SK-N-SH treated with all-trans-retinoic acid at 6 μM for 48 hours (cell line): ENCODE measurements around the gene NOC4L.

Experiments
- ATAC-seq: fragments of 200-7000 bp; cut with Tn5 transposase; 3 replicates; pipeline ENCODE4 v1.9.1; 2020; ENCODE audit warnings: mild to moderate bottlenecking, moderate library complexity
- ARNTL ChIP-seq: fragments of 450-650 bp; formaldehyde crosslinking; IDR thresholded peaks from 2 replicates; pipeline ENCODE4 v1.5.0; 2020; ENCODE audit warnings: low read depth, mild to moderate bottlenecking, moderate library complexity, borderline replicate concordance
- BACH2 ChIP-seq: fragments of 250-450 bp; sonication (Bioruptor Pico); IDR thresholded peaks from 2 replicates; pipeline ENCODE4 v1.9.0; 2021; ENCODE audit warnings: mild to moderate bottlenecking, borderline replicate concordance
- ESRRG ChIP-seq: fragments of 250-450 bp; sonication (Bioruptor Pico); IDR thresholded peaks from 2 replicates; pipeline ENCODE4 v1.6.1; 2021; ENCODE audit warnings: mild to moderate bottlenecking
- ISL1 ChIP-seq: fragments of 250-450 bp; sonication (Bioruptor Pico); IDR thresholded peaks from 2 replicates; pipeline ENCODE4 v2.1.2; 2022; ENCODE audit warnings: mild to moderate bottlenecking, moderate library complexity
- OSR1 ChIP-seq: fragments of 250-450 bp; sonication (Bioruptor Pico); IDR thresholded peaks from 2 replicates; pipeline ENCODE4 v1.8.0; 2022; ENCODE audit warnings: moderate library complexity, mild to moderate bottlenecking, inconsistent platforms
- PPARA ChIP-seq: fragments of 250-450 bp; sonication (Bioruptor Pico); IDR thresholded peaks from 2 replicates; pipeline ENCODE4 v1.5.0; 2020; ENCODE audit warnings: mild to moderate bottlenecking, borderline replicate concordance
- RARB ChIP-seq: fragments of 250-450 bp; sonication (Bioruptor Pico); IDR thresholded peaks from 2 replicates; pipeline ENCODE4 v1.8.0; 2021; ENCODE audit warnings: mild to moderate bottlenecking, moderate library complexity
- SNAI2 ChIP-seq: fragments of 250-450 bp; sonication (Bioruptor Pico); IDR thresholded peaks from 2 replicates; pipeline ENCODE4 v1.5.0; 2020; ENCODE audit warnings: mild to moderate bottlenecking, moderate library complexity
- TCF4 ChIP-seq: fragments of 250-450 bp; sonication (Bioruptor Pico); IDR thresholded peaks from 2 replicates; pipeline ENCODE4 v1.8.0; 2021; ENCODE audit warnings: mild to moderate bottlenecking, moderate library complexity, borderline replicate concordance
- TOX ChIP-seq: fragments of 250-450 bp; sonication (Bioruptor Pico); IDR thresholded peaks from 2 replicates; pipeline ENCODE4 v1.8.0; 2021; ENCODE audit warnings: mild to moderate bottlenecking, moderate library complexity, borderline replicate concordance
- ZC3H10 ChIP-seq: fragments of 250-450 bp; sonication (Bioruptor Pico); IDR thresholded peaks from 2 replicates; pipeline ENCODE4 v1.5.1; 2021; ENCODE audit warnings: mild to moderate bottlenecking, moderate library complexity
- ZFP3 ChIP-seq: fragments of 250-450 bp; sonication (Bioruptor Pico); IDR thresholded peaks from 2 replicates; pipeline ENCODE4 v1.5.0; 2020; ENCODE audit warnings: mild to moderate bottlenecking, moderate library complexity
- ZFP30 ChIP-seq: fragments of 450-650 bp; formaldehyde crosslinking; IDR thresholded peaks from 2 replicates; pipeline ENCODE4 v1.5.0; 2022; ENCODE audit warnings: mild to moderate bottlenecking, moderate library complexity
- ZNF565 ChIP-seq: fragments of 450-650 bp; formaldehyde crosslinking; conservative IDR thresholded peaks from 2 replicates; pipeline ENCODE4 v1.5.0; 2020; ENCODE audit warnings: low read depth, mild to moderate bottlenecking, moderate library complexity
- ZNF70 ChIP-seq: fragments of 450-650 bp; formaldehyde crosslinking; IDR thresholded peaks from 2 replicates; pipeline ENCODE4 v1.5.0; 2020; ENCODE audit warnings: mild to moderate bottlenecking, moderate library complexity
- TF ChIP-seq, protein P1 (sequence below): fragments of 250-450 bp; sonication (Bioruptor Pico); IDR thresholded peaks from 2 replicates; pipeline ENCODE4 v1.8.0; 2021; ENCODE audit warnings: low read depth, mild to moderate bottlenecking, moderate library complexity, borderline replicate concordance
- TF ChIP-seq, protein P2 (sequence below): fragments of 250-450 bp; sonication (Bioruptor Pico); IDR thresholded peaks from 2 replicates; pipeline ENCODE4 v1.5.1; 2021; ENCODE audit warnings: mild to moderate bottlenecking, moderate library complexity
- TF ChIP-seq, protein P3 (sequence below): fragments of 250-450 bp; sonication (Bioruptor Pico); IDR thresholded peaks from 2 replicates; pipeline ENCODE4 v1.8.0; 2020; ENCODE audit warnings: mild to moderate bottlenecking, moderate library complexity, borderline replicate concordance
- TF ChIP-seq, protein P4 (sequence below): fragments of 250-450 bp; sonication (Bioruptor Pico); IDR thresholded peaks from 2 replicates; pipeline ENCODE4 v1.5.0; 2020; ENCODE audit warnings: mild to moderate bottlenecking, moderate library complexity

NOC4L gene

DNA sequence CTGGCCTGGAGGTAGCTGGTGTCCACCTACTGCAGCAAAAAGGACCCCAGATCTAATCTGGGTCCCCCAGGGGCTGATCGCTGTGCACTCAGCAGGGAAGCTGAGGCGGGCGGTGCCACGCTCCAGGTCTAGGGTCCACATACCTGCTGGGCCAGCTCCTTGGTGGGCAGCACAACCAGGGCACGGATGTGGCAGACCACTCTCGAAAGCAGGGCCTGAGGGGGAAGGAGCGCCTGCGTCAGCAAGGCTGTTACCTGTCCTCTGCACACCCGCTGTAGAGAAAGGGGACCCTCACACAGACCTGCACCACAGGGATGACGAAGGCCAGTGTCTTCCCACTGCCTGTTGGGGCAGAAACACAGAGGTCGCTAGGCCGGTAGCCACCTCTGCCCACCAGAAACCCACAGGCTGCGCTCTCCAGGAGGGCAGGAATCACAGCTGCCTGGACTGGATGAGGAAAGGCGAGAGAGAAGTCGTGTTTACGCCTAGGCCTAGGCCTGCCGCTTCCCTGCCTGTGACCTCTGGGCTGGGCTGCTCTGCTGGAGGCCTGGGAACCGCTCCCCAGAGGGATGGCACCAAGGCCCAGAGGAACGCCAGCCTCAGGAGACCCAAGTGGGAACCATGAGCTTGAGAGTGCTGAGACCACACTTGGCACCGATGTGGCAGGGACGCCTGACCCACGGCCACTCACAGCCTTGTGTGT lies 2.1 kb upstream of the NOC4L start (continued):
- TF ChIP-seq, protein P1, sequence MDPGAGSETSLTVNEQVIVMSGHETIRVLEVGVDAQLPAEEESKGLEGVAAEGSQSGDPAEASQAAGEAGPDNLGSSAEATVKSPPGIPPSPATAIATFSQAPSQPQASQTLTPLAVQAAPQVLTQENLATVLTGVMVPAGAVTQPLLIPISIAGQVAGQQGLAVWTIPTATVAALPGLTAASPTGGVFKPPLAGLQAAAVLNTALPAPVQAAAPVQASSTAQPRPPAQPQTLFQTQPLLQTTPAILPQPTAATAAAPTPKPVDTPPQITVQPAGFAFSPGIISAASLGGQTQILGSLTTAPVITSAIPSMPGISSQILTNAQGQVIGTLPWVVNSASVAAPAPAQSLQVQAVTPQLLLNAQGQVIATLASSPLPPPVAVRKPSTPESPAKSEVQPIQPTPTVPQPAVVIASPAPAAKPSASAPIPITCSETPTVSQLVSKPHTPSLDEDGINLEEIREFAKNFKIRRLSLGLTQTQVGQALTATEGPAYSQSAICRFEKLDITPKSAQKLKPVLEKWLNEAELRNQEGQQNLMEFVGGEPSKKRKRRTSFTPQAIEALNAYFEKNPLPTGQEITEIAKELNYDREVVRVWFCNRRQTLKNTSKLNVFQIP (CRISPR knock-in tag), result no peak

DNA sequence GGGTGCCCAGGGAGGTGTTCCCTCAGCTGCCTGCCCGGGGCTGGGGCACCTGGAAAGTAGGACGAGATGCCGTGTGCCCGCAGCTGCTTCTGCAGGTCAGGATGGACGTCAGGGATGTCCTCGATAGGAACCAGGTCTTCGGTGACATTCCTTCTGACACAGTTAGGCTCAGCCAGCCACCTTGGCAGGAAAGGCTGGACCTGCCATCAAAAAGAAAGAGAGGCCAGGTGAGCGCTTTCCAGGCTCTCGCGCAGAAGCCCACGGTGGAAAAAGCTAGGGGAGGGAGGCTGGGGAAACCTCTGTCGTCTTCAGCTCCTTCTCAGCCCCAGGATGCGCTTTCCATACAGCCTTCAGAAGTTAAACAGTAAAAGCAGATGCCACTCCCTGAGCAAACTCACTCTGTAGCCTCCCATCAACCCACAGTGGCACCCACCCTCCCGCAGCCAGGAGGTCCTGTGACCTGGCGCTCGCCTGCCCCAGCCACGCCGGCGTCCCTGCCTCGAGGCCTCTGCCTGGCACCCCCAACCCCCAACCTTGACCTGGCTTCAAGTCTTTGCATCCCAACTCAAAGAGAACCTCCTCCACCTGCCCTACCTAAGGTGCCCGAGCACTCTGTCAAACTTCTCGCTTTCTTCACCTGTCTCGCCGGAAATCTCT lies 1.4 kb upstream of the NOC4L start:
- no peak for ATAC-seq
- TF ChIP-seq, protein P2, sequence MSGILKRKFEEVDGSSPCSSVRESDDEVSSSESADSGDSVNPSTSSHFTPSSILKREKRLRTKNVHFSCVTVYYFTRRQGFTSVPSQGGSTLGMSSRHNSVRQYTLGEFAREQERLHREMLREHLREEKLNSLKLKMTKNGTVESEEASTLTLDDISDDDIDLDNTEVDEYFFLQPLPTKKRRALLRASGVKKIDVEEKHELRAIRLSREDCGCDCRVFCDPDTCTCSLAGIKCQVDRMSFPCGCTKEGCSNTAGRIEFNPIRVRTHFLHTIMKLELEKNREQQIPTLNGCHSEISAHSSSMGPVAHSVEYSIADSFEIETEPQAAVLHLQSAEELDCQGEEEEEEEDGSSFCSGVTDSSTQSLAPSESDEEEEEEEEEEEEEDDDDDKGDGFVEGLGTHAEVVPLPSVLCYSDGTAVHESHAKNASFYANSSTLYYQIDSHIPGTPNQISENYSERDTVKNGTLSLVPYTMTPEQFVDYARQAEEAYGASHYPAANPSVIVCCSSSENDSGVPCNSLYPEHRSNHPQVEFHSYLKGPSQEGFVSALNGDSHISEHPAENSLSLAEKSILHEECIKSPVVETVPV (CRISPR knock-in tag), result no peak
- no peak for TF ChIP-seq SNAI2 (CRISPR knock-in tag)
- TF ChIP-seq ZNF565 (CRISPR knock-in tag), result no peak
- no peak for TF ChIP-seq TOX (CRISPR knock-in tag)
- TF ChIP-seq ZFP30 (CRISPR knock-in tag), result no peak
- TF ChIP-seq ARNTL (CRISPR knock-in tag), result no peak
- TF ChIP-seq, protein P3, sequence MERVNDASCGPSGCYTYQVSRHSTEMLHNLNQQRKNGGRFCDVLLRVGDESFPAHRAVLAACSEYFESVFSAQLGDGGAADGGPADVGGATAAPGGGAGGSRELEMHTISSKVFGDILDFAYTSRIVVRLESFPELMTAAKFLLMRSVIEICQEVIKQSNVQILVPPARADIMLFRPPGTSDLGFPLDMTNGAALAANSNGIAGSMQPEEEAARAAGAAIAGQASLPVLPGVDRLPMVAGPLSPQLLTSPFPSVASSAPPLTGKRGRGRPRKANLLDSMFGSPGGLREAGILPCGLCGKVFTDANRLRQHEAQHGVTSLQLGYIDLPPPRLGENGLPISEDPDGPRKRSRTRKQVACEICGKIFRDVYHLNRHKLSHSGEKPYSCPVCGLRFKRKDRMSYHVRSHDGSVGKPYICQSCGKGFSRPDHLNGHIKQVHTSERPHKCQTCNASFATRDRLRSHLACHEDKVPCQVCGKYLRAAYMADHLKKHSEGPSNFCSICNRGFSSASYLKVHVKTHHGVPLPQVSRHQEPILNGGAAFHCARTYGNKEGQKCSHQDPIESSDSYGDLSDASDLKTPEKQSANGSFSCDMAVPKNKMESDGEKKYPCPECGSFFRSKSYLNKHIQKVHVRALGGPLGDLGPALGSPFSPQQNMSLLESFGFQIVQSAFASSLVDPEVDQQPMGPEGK, result no peak
- TF ChIP-seq OSR1 (CRISPR knock-in tag), result no peak
- no peak for TF ChIP-seq ZNF70 (CRISPR knock-in tag)
- no peak for TF ChIP-seq RARB (CRISPR knock-in tag)
- TF ChIP-seq ISL1 (CRISPR knock-in tag), result no peak
- no peak for TF ChIP-seq BACH2 (CRISPR knock-in tag)
- TF ChIP-seq ZC3H10 (CRISPR knock-in tag), result no peak
- no peak for TF ChIP-seq PPARA (CRISPR knock-in tag)

DNA sequence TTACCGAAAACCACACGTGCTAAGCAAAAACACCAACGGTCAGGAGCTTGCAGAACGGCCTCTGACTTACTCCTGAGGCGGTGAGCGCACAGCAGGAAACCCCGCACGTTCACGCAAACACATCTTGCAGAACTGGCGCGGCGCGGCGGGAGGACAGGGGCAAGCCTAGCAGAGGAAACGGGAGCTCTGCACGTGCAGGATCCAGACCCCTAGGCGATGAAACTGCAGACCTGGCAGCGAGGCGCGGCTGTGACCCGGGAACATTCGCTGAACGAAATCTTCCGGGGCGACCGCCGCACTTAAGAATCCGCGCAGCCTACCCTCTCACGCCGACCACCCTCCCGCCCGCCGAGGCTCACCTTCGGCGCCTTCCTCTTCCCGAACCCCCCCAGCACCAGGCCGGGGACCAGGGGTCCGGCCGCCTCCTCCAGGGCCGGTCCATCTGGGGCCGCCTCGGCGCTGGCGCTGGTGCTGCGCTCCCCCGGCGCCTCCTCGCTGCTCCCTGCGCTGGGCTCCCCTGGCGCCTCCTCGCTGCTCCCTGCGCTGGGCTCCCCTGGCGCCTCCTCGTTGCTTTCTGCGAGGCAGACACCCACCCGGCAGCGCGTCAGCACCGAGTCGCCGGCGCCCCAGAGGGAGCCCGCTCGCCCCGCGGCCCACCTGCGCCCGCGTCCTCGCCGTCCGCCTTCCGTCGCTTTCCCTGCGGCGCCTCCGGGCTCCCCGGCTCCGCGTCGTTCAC lies 753 bp upstream of the NOC4L start:
- TF ChIP-seq, protein P1 (CRISPR knock-in tag), result no peak
- TF ChIP-seq, protein P2 (CRISPR knock-in tag), result no peak
- TF ChIP-seq ARNTL (CRISPR knock-in tag) (no peak), ZNF565 (CRISPR knock-in tag) (no peak), ESRRG (CRISPR knock-in tag) (no peak), ZC3H10 (CRISPR knock-in tag) (no peak), ZFP3 (CRISPR knock-in tag) (no peak), TCF4 (CRISPR knock-in tag) (no peak)
- TF ChIP-seq, protein P4, sequence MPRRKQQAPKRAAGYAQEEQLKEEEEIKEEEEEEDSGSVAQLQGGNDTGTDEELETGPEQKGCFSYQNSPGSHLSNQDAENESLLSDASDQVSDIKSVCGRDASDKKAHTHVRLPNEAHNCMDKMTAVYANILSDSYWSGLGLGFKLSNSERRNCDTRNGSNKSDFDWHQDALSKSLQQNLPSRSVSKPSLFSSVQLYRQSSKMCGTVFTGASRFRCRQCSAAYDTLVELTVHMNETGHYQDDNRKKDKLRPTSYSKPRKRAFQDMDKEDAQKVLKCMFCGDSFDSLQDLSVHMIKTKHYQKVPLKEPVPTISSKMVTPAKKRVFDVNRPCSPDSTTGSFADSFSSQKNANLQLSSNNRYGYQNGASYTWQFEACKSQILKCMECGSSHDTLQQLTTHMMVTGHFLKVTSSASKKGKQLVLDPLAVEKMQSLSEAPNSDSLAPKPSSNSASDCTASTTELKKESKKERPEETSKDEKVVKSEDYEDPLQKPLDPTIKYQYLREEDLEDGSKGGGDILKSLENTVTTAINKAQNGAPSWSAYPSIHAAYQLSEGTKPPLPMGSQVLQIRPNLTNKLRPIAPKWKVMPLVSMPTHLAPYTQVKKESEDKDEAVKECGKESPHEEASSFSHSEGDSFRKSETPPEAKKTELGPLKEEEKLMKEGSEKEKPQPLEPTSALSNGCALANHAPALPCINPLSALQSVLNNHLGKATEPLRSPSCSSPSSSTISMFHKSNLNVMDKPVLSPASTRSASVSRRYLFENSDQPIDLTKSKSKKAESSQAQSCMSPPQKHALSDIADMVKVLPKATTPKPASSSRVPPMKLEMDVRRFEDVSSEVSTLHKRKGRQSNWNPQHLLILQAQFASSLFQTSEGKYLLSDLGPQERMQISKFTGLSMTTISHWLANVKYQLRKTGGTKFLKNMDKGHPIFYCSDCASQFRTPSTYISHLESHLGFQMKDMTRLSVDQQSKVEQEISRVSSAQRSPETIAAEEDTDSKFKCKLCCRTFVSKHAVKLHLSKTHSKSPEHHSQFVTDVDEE (CRISPR knock-in tag), result no peak
- peak; percentile 14; the same call in 2 of the 3 replicates for ATAC-seq
